ENCODE measurements around the gene VKORC1.

Gene VKORC1

DNA sequence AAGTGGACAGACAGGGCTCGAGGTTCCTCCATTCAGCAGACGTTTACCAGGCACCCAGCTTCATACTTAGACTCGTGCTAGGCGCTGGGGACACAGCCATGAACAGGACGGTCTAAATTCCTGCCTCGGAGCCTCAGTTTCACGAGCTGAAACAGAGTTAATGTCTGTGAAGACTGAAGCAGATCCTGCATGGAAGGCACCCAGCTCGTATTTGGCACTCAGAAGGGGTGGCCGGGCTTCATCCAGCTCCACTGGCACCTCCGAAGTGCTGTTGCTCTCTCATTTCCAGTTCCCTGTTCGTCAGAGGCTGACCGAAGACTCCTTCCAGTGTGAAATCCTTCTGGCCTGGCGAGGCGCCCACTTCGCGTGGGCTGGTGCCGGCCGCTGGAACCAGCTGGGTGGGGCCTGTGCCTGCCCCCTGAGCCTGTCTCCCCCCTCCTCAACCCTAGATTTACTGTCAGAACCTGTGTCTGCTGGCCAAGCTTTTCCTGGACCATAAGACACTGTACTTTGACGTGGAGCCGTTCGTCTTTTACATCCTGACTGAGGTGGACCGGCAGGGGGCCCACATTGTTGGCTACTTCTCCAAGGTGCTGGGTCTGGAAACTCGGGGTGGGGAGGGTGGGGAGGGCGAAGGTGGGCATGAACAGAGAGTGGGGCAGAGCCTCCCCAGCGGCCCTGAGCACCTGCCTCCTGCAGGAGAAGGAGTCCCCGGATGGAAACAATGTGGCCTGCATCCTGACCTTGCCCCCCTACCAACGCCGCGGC is 35.2 kb upstream of the VKORC1 start:
- no peak for DNase-seq

DNA sequence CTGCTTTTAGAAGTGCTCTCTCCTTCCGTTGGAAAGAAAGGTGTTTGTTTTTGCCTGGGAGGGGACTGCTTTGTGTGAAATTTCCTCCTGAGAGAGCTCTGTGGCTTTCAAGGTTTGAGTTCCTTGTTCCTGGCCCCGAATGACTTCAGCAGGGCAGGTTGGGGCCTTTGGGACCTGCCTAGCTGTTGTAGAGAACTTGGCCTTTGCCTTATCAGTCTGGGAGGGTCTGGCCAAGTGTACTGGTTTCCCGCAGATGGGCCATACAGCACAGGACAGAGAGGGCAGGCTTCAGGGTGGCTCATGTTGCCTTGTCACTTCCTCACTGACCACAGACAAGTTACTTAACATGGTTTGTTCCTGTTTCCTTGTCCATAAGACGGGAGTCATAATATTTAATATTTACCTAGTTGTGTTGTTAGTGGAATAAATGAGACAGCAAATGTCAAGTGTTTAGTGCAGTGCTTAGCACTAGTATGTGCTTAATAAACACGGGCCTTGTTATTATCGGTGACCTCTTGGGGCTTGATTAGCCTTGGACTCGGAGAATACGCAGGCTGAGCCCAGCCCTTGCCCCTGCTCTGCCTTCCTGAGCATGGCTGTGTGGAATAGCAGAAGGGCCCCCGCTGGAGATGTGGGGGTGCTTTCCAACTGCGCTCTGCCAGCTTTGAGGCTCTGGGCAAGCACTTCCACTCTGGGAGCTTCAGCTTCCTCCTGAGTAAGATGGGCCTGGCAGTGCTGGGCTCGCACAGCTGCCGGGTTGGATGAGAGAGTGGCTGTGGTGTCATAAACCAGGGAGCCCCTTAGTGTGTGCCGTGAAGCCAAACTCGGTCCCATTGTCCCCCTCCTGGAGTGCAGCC is 34.3 kb upstream of the VKORC1 start:
- no peak for DNase-seq

DNA sequence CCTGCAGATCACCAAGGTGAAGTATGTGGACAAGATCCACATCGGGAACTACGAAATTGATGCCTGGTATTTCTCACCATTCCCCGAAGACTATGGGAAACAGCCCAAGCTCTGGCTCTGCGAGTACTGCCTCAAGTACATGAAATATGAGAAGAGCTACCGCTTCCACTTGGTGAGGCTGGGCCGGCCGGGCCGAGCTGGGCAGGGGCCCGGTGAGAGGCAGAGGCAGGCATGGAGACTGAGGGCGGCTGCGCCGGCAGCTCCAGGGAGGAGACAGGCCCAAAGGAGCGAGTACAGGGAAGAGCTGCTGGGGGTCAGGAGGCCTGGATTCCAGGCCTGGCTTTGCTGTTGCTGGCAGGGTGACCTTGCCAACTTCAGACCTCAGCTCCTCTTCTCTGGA is 32.6 kb upstream of the VKORC1 start:
- no peak for DNase-seq

DNA sequence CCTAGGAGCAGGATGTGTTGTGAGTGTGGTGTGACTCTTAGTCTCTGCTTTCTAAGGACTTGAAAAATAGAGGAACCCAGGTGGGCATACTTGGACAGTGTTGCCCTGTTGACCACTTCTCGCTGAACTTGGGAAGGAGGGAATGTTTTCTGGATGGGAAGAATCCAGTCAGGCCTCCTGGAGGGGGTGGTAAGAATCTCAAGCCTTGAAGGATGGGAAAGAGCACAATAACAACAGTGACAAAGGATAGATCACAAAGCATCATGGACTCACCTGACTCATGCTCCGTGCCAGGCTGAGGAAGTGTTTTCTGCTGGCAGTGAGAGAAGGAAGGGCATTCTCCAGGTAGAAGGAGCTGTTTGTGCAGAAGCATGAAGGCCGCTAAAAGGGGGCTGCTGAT is 31.2 kb upstream of the VKORC1 start:
- DNase-seq, result no peak

DNA sequence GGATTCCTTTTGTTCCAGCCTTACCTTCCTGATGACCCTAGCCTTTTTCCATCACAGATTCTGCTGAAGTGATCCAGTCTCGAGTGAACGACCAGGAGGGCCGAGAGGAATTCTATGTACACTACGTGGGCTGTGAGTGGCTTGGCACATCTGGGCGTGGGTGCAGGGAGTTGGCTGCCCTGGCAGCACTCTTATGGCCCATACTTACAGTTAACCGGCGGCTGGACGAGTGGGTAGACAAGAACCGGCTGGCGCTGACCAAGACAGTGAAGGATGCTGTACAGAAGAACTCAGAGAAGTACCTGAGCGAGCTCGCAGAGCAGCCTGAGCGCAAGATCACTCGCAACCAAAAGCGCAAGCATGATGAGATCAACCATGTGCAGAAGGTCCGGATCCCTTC is 25.5 kb upstream of the VKORC1 start:
- DNase-seq, result no peak

DNA sequence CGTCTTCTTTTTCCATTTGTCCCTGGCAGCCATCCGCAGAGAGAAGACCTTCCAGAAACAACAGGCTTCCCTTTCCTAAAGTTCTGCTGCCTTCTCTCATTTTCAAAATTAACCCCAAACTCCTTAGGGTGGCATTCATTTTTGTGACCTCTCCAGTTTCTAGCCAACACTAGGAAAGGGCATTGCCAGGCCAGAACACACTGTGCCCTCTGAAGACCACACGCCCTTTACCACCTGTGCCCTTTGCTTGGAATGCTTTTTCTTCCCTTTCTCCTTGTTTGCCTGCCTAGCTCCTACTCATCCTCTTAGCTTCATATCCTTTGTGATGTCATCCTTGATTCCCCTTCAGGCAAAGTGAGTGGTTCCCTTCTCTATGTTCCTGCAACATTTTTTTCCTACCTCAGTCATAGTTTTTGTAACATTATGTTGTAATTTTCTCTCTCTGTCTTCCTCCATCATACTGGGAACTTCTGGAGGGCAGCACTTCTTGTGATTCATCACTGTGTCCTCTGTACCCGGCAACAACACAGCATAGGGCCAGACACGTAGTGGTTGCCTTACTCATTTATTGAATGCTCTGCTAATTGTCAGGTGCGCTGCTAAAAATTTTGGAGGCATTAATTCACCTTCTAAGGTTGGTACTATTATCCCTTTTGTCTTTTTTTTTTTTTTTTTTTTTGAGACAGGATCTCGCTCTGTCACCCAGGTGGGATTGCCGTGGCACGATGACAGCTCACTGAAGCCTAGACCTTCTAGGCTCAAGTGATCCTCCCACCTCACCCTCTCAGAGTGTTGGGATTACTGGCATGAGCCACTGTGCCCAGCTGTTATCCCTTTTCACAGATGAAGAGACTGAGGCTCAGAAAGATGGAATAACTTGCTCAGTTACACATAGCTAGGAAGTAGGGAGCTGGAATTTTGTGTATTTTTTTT is 23.9 kb upstream of the VKORC1 start:
- DNase-seq, result no peak

DNA sequence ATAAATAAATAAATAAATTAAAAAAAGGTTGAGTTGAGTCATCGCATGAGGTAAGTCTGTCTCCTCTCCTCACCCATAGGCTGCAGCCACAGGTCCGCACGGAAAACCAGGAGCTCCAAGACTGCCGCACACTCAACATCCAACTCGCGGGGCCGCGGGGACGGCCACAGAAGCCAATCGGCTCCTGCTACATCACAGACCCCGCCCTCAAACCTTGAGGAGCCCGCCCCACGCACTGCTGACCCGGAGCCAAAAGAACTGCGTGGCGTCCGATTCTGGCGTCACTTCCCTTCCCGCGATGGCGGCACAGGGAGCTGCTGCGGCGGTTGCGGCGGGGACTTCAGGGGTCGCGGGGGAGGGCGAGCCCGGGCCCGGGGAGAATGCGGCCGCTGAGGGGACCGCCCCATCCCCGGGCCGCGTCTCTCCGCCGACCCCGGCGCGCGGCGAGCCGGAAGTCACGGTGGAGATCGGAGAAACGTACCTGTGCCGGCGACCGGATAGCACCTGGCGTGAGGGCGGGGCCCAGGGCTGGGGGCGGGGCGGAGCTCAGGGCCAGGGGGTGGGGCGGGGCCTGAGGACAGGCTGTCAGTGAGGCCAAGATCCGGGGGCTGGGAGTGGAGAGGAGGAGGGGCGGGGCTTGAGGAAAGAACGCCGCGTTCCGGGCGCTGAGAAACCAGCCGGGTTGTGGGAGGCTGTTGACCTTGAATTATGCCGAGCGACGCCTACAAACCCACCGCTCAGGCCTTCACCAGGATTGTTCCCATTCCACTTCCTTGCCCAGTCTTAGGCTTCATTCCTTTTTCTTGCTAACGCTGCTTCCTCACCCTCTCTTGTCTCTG is 23.0 kb upstream of the VKORC1 start, which contains the start of gene KAT8:
Gene KAT8 (plus strand): TSS at position 281 of the 839 bp plus-strand sequence. CDS start 18 bp downstream, at position 299.
- peak; percentile 96 for DNase-seq

DNA sequence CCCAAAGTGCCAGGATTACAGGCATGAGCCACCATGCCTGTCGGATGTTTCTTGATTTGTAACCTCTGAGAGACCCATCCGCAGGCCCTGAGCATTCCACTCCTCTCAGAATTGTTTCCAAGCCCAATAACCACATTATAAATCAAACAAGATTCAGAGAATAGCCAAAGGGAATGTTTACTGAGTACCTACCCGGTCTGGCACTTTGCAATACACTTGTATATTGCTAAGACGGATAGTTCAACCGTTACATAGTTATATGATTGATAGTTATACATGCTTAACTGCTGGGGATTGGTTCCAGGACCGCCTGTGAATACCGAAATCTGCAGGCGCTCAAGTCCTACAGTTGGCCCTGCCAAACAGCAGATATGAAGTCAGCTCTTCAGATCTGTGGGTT is 19.9 kb upstream of the VKORC1 start:
- DNase-seq, result no peak

DNA sequence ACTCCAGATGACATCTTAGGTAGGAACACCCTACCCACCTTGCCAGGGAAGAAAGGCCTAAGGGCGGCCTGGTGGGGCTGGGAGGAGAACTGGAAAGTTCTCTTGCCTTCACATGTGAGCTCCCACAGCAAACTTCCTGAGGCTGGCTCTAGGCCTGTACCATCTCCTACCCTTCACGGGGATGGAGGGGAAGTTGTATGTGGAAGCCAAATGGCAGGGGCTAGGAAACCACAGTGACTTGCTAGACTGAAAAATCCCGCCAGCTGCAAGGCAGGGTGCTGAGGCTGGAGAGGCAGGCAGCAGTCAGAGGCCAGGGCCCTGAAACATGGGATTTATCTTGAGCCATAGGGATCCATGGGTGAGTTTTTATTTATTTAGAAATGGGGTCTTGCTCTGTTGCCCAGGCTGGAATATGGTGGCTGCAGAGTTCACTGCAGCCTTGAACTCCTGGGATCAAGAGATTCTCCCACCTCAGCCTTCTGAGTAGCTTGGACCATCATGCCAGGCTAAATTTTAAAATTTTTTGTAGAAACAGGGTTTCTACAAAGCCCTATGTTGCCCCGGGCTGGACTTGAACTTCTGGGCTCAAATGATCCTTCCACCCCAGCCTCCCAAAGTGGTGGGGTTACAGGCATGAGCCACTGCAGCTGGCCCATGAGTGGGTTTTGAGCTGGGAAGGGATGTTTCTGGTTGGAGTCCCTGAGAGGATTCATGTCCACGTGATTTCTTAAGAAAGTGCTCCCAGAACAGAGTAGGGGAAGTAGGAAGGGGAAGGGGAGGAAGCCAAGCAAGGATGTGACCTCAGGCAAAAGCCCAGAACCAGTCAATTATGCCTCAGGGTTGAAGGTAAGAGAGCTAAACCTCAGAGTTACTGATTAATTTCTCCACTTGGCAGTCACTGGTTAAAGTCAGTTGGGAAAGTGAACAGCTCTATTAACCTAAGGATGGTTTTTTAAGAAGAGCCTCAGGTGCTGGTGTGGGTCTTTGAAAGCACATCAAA is 18.8 kb upstream of the VKORC1 start:
- DNase-seq, result no peak

DNA sequence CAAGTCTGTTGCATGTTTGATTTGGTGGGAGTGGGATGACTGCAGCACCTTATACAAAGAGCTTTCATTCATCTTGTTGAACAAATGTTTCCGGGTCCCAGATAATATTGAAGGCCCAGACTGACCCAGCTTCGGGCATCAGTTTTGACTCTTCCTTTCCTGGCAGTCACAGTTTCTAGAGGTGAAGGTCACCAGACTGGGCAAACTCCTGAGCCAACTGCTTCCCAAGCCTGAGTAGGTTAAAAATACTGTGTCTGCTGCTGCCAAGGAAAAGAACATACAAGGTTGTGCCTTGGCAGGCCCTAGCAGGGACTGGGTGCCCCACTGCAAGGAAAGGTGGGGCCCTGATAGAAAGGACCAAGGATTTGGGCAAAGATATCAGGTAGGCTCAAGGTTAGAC is 18.1 kb upstream of the VKORC1 start:
- DNase-seq, result no peak

DNA sequence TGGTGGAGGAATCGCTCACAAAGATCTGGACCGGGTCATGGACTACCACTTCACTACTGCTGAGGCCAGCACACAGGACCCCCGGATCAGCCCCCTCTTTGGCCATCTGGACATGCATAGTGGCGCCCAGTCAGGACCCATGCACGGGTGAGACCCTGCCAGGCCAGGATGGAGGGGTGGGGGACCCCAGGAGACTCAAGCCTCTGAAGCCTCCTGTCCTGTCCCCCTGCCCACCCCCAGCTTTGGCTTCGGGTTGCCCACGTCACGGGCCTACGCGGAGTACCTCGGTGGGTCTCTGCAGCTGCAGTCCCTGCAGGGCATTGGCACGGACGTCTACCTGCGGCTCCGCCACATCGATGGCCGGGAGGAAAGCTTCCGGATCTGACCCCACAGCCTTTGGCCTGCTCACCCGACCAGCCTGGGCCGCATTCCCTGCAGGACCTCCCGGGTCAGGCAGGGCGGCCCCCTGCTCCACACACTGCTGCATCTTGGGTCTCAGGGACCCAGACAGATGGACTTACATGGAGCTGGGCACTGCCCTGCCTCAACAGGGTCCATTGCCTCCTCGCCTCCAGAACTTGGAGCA is 17.4 kb upstream of the VKORC1 start:
- DNase-seq, result no peak

DNA sequence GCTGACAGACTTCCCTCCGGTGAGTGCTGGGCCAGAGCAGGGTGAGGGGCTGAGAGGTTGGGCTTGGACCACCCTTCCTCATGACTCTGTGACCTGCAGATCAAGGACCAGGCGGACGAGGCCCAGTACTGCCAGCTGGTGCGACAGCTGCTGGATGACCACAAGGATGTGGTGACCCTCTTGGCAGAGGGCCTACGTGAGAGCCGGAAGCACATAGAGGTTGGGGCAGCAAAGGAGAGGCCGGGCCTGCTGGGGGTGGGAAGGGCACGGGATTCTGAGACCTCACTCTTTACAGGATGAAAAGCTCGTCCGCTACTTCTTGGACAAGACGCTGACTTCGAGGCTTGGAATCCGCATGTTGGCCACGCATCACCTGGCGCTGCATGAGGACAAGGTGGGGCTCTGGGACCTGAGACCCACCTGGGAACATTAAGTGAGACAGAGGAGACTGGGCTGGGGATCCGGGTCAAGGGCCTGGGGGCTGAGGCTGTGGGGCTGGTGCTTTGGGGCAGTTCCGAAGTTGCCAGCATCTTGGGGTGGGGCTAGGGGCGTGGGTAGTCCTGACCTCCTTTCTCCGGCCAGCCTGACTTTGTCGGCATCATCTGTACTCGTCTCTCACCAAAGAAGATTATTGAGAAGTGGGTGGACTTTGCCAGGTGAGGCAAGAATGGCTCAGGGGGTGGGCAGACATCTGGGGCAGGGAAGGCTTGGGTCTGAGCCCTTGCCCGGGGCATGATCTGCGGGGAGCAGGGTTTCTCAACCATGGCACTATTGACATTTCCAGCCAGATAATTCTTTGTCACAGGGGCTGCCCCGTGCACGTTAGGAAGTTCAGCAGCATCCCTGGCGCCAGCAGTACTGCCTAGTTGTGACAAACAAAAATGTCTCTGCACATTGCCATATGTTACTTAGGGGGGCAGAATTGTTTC is 15.8 kb upstream of the VKORC1 start:
- DNase-seq, result no peak

DNA sequence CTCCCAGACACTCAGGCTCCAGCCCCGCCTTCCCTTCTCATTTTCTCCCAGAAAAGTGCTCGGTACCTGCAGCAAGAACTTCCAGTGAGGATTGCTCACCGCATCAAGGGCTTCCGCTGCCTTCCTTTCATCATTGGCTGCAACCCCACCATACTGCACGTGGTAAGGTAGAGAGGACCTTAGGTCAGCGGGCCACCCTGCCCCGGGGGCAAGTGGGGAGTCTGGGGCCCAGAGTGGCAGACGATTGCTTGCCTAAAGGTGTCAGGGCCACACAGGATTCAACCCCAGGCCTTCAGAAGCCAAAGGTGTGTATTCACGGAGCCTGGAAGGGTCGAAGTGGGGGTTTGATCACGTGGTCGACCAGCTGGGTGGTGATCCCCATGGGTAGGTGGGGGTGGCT is 15.0 kb upstream of the VKORC1 start:
- DNase-seq, result no peak

DNA sequence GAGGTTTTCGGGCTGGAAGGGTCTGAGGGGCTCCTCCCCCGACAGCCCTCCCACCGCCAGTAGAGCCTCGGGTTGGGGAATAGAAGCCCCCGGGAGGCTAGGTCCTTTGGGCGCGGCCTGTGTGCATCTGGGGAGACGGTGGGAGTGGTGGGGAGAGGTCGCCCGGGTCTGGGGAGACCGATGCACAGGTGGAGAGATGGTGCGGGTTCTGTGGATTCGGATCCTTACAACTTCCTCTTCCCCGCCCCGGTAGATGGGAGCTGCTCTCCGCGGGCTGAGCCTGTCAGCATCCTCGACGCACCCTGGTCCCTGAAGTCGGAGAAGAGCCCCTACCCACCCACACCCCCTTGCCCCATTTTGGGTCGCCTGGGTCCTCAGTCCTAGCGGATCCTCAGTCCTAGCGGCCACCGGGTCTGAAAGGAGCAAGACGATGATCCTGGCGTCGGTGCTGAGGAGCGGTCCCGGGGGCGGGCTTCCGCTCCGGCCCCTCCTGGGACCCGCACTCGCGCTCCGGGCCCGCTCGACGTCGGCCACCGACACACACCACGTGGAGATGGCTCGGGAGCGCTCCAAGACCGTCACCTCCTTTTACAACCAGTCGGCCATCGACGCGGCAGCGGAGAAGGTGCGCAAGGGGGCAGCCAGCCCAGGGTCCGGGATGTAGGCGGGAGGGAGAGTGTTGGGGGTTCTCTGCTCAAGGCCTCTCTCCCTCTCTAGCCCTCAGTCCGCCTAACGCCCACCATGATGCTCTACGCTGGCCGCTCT is 14.4 kb upstream of the VKORC1 start:
- no peak for DNase-seq

DNA sequence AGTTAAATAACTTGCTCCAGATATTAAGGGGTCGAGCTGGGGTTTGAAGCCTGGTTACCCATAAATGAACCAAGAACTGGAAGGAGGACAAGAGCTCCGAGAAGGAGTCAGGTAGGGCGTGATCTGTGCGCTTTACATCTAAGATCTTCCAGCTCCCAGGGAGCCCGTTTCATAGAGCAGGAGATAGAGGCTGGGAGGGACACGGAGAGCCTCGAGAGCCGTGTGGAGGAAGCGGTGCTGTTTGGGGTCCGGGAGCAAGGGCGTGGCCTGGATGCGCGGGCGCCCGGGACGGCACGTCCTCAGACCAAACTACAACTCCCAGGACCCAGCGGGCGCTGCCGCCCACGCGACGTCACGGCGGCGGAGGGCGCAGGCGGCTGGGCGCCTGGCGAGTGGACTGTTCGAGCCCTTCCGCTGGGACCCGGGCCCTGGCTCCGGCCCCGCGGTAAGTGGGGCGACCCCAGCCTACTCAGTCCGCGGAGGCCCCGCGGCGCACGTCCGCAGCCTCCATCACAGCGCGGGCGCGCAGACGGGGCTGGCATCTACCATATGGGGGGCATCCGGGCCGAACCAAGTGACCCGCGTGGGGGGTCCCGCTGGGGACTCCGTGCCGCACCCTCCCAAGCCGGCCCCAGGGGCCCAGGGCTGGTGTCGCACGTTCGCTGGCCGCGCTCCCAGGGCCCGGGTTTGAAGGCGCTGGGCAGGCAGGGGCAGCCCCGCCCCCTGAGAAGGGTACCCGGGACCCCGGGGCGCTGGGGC is 13.6 kb upstream of the VKORC1 start, which contains the start of gene BCKDK:
Gene BCKDK (plus strand): TSS at position 352 of the 759 bp plus-strand sequence. CDS start 838 bp downstream, outside the sequence.
- DNase-seq, result peak; percentile 49

DNA sequence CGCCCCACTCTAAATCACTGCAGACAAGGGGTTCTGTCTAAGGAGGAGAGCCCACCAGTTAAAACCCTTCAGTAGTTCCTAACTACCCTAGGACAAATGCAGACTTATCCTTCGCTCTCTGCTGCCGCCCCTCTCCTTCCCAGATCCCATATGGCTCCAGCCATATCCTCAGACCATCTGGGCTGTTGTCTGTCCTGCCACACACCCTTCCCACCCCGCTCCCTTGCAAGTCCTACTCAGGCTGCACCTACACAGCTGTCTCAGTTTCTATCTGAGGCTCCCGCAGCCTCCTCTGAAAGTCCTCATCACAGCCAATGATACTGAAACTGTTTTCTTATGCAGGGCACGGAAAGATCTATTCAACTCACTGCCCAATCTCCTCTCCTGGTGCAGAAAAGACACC is 12.9 kb upstream of the VKORC1 start:
- DNase-seq, result no peak
